H9 (cell line): Measurements from ENCODE around the gene NAA50. TPM values are rescaled to one million over a fixed set of nuclear protein-coding genes. Genes with fewer than 3 reads are reported as not detected.
A peak's percentile ranks its signal among the peaks of the same experiment; 100 is the strongest.

Source experiments
- DNase-seq: peaks from one replicate; pipeline ENCODE4 v3.0.0-alpha.2; 2017
- H2AFZ ChIP-seq: one replicate; pipeline ENCODE4 v1.6.1; 2013; ENCODE audit warnings: mild to moderate bottlenecking, low read length, control low read depth, moderate library complexity
- H2AK5ac ChIP-seq: 2 replicates; pipeline ENCODE4 v1.6.1; 2013; ENCODE audit warnings: low read length, control low read depth, mixed read lengths; ENCODE audit not compliant: insufficient read length
- H2BK120ac ChIP-seq: one replicate; pipeline ENCODE4 v1.6.1; 2013; ENCODE audit warnings: low read depth, mild to moderate bottlenecking, low read length, control low read depth, inconsistent platforms; ENCODE audit not compliant: poor library complexity, severe bottlenecking
- H2BK12ac ChIP-seq: 2 replicates; pipeline ENCODE4 v1.6.1; 2013; ENCODE audit warnings: low read length, control low read depth, mixed read lengths, low read depth; ENCODE audit not compliant: insufficient read length
- H2BK15ac ChIP-seq: 2 replicates; pipeline ENCODE4 v1.6.1; 2013; ENCODE audit warnings: low read depth, low read length, control low read depth
- H2BK20ac ChIP-seq: one replicate; pipeline ENCODE4 v1.6.1; 2013; ENCODE audit warnings: low read depth, mild to moderate bottlenecking, low read length, control low read depth, inconsistent platforms; ENCODE audit not compliant: poor library complexity, severe bottlenecking
- H2BK5ac ChIP-seq: 2 replicates; pipeline ENCODE4 v1.6.1; 2013; ENCODE audit warnings: low read length, control low read depth, mixed read lengths; ENCODE audit not compliant: insufficient read length
- H3K14ac ChIP-seq: 2 replicates; pipeline ENCODE4 v1.6.1; 2013; ENCODE audit warnings: low read length, control low read depth; ENCODE audit not compliant: insufficient read depth
- H3K18ac ChIP-seq: 2 replicates; pipeline ENCODE4 v1.6.1; 2013; ENCODE audit warnings: low read depth, mild to moderate bottlenecking, mixed read lengths, low read length, control low read depth; ENCODE audit not compliant: insufficient read length
- H3K23ac ChIP-seq: 2 replicates; pipeline ENCODE4 v1.6.1; 2013; ENCODE audit warnings: low read length, control low read depth, mixed read lengths, low read depth; ENCODE audit not compliant: insufficient read length
- H3K23me2 ChIP-seq: 2 replicates; pipeline ENCODE4 v1.6.1; 2013; ENCODE audit warnings: low read depth, mild to moderate bottlenecking, mixed read lengths, low read length, control low read depth; ENCODE audit not compliant: insufficient read length, poor library complexity, severe bottlenecking
- H3K27ac ChIP-seq: 2 replicates; pipeline ENCODE4 v1.5.1; 2013; ENCODE audit warnings: low read length, control low read depth, mixed read lengths, low read depth; ENCODE audit not compliant: insufficient read length
- H3K27me3 ChIP-seq: 2 replicates; pipeline ENCODE4 v1.6.1; 2013; ENCODE audit warnings: low read length, control low read depth, inconsistent platforms; ENCODE audit not compliant: insufficient read depth
- H3K4ac ChIP-seq: 2 replicates; pipeline ENCODE4 v1.6.1; 2013; ENCODE audit warnings: low read depth, mild to moderate bottlenecking, control low read depth, inconsistent platforms, low read length, moderate library complexity
- H3K4me1 ChIP-seq: 2 replicates; pipeline ENCODE4 v1.6.1; 2013; ENCODE audit warnings: low read length, control low read depth, inconsistent platforms; ENCODE audit not compliant: insufficient read depth
- H3K4me2 ChIP-seq: 2 replicates; pipeline ENCODE4 v1.6.1; 2013; ENCODE audit warnings: low read length, control low read depth, mixed read lengths; ENCODE audit not compliant: insufficient read length, insufficient read depth
- H3K56ac ChIP-seq: 2 replicates; pipeline ENCODE4 v1.6.1; 2013; ENCODE audit warnings: low read depth, mild to moderate bottlenecking, mixed read lengths, low read length, control low read depth; ENCODE audit not compliant: insufficient read length
- H3K79me1 ChIP-seq: 2 replicates; pipeline ENCODE4 v1.6.1; 2013; ENCODE audit warnings: low read depth, mild to moderate bottlenecking, moderate library complexity, low read length, control low read depth, inconsistent platforms; ENCODE audit not compliant: insufficient read depth, poor library complexity, severe bottlenecking
- H3K79me2 ChIP-seq: 2 replicates; pipeline ENCODE4 v1.6.1; 2013; ENCODE audit warnings: low read length, control low read depth, inconsistent platforms; ENCODE audit not compliant: insufficient read depth
- H3K9ac ChIP-seq: 2 replicates; pipeline ENCODE4 v1.6.1; 2013; ENCODE audit warnings: low read length, control low read depth, mixed read lengths; ENCODE audit not compliant: insufficient read length; ENCODE audit errors: extremely low read depth
- H3K9me3 ChIP-seq: one replicate; pipeline ENCODE4 v1.6.1; 2013; ENCODE audit warnings: low read depth, low read length, inconsistent platforms; ENCODE audit not compliant: control insufficient read depth
- H3T11ph ChIP-seq: one replicate; pipeline ENCODE4 v1.6.1; 2013; ENCODE audit warnings: mild to moderate bottlenecking, low read length, control low read depth, inconsistent platforms
- H4K20me1 ChIP-seq: one replicate; pipeline ENCODE4 v1.6.1; 2013; ENCODE audit not compliant: control insufficient read depth, insufficient read length, insufficient read depth
- H4K5ac ChIP-seq: 2 replicates; pipeline ENCODE4 v1.6.1; 2013; ENCODE audit warnings: low read depth, mild to moderate bottlenecking, mixed read lengths, low read length, control low read depth; ENCODE audit not compliant: insufficient read length
- H4K8ac ChIP-seq: replicated peaks from 2 replicates; pipeline ENCODE4 v1.6.1; 2013; ENCODE audit warnings: low read length, control low read depth, mixed read lengths, low read depth; ENCODE audit not compliant: insufficient read length
- H4K91ac ChIP-seq: 2 replicates; pipeline ENCODE4 v1.6.1; 2013; ENCODE audit warnings: low read depth, mild to moderate bottlenecking, moderate library complexity, mixed read lengths, low read length, control low read depth; ENCODE audit not compliant: insufficient read length
- H3K27ac Mint-ChIP-seq, 3 experiments: 2 replicates in 2 of 3; 3 replicates in 1 of 3; pipeline ENCODE4 v1.8.0; 2020 to 2021; ENCODE audit warnings: mixed read lengths in 3 of 3, mild to moderate bottlenecking in 1 of 3, moderate library complexity in 1 of 3
- H3K27me3 Mint-ChIP-seq: 2 replicates; pipeline ENCODE4 v1.8.0; 2021; ENCODE audit warnings: low read depth, mild to moderate bottlenecking, moderate library complexity, mixed read lengths
- H3K36me3 Mint-ChIP-seq, 3 experiments: 2 replicates in 2 of 3; 3 replicates in 1 of 3; pipeline ENCODE4 v1.8.0; 2020 to 2021; ENCODE audit warnings: low read depth in 3 of 3, mixed read lengths in 3 of 3; ENCODE audit not compliant: insufficient read depth in 1 of 3
- H3K4me1 Mint-ChIP-seq, 2 experiments: 2 replicates each; pipeline ENCODE4 v1.8.0; 2020; ENCODE audit warnings: mixed read lengths in 2 of 2
- H3K4me3 Mint-ChIP-seq, 2 experiments: 2 replicates in 1 of 2; 3 replicates in 1 of 2; pipeline ENCODE4 v1.8.0; 2020 to 2021; ENCODE audit warnings: mild to moderate bottlenecking in 2 of 2, mixed read lengths in 2 of 2, moderate library complexity in 1 of 2
- H3K9me3 Mint-ChIP-seq, 2 experiments: 2 replicates in 1 of 2; 3 replicates in 1 of 2; pipeline ENCODE4 v1.8.0; 2020; ENCODE audit warnings: mild to moderate bottlenecking in 2 of 2, mixed read lengths in 2 of 2, moderate library complexity in 1 of 2
- WGBS: extraction: QIAGEN DNeasy Blood & Tissue Kit; methylation state at CpG from one replicate; pipeline ENCODE4 v1.1.7; 2013; ENCODE audit warnings: missing lambda C conversion rate, low lambda C conversion rate, mixed read lengths; ENCODE audit not compliant: insufficient read length; ENCODE audit errors: extremely low coverage; 5-methylcytosine and 5-hydroxymethylcytosine counted together
- total RNA-seq: library from RNA; stranded (reverse); gene quantifications from 2 replicates; pipeline ENCODE4 v1.2.1, GENCODE V29; 2021
- TF ChIP-seq, protein P1 (sequence below): fragments of 200-600 bp; sonication (generic); conservative IDR thresholded peaks from 3 replicates; pipeline ENCODE4 v1.8.0; 2021; ENCODE audit warnings: antibody characterized with exemption, mild to moderate bottlenecking

The NAA50 gene
- total RNA-seq, 1 experiment from 2014 or later: 216 TPM

DNA sequence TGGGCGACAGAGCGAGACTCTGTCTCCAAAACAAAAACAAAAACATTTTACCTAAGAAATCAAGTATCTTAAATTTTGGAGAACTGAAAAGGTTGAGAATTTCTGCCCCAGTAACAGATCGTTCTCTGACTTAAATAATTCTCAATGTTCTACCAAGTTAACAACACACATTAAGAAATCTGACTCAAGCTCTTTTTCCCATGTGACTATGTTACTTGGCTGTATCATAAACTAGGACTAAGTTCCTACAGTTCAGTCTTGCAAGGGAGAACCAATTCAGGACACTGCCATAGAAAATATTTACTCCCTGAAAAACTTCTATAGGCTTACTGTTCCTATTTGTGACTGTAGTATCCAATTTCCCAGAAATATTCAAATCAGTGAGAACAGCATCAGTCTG lies 28.7 kb downstream of the NAA50 start:
- Histone ChIP-seq H3K9ac (no peak overlapping the region), H4K5ac (no peak overlapping the region), H3K23me2 (no peaks in the 10 kb centered on the region), H3K23ac (no peak overlapping the region), H3K4ac (no peak overlapping the region), H2BK12ac (no peak overlapping the region), H3K4me2 (no peak overlapping the region), H3K79me2 (no peaks in the 10 kb centered on the region), H2BK20ac (no peak overlapping the region), H3T11ph (no peak overlapping the region), H3K9me3 (no peaks in the 10 kb centered on the region), H4K20me1 (no peaks in the 10 kb centered on the region), H3K4me1 (no peaks in the 10 kb centered on the region), H3K18ac (no peak overlapping the region), H3K14ac (no peak overlapping the region), H2BK5ac (no peak overlapping the region), H4K8ac (no peak overlapping the region), H4K91ac (no peak overlapping the region), H3K56ac (no peak overlapping the region), H2AK5ac (no peak overlapping the region), H2AFZ (no peak overlapping the region), H2BK120ac (no peak overlapping the region), H3K27me3 (no peaks in the 10 kb centered on the region), H3K79me1 (no peaks in the 10 kb centered on the region), H3K27ac (no peak overlapping the region), H2BK15ac (no peak overlapping the region)
- Mint-ChIP-seq H3K27me3 (peaks cover 2% of the 10 kb centered on the region; the same call in 1 of the 2 replicates), H3K4me1 (no peaks in the 10 kb centered on the region), H3K9me3 (no peaks in the 10 kb centered on the region), H3K4me3 (no peak overlapping the region), H3K36me3 (peaks cover 16 to 44% (median 41%) of the 10 kb centered on the region in 3 experiments; a peak in 6 of 7 replicates), H3K27ac (0 out of 7 replicates have a peak overlapping the region, but pooled peaks of 2 of the 3 experiments have one; percentile 22 to 70)
- DNase-seq: no peak
- TF ChIP-seq, protein P1, sequence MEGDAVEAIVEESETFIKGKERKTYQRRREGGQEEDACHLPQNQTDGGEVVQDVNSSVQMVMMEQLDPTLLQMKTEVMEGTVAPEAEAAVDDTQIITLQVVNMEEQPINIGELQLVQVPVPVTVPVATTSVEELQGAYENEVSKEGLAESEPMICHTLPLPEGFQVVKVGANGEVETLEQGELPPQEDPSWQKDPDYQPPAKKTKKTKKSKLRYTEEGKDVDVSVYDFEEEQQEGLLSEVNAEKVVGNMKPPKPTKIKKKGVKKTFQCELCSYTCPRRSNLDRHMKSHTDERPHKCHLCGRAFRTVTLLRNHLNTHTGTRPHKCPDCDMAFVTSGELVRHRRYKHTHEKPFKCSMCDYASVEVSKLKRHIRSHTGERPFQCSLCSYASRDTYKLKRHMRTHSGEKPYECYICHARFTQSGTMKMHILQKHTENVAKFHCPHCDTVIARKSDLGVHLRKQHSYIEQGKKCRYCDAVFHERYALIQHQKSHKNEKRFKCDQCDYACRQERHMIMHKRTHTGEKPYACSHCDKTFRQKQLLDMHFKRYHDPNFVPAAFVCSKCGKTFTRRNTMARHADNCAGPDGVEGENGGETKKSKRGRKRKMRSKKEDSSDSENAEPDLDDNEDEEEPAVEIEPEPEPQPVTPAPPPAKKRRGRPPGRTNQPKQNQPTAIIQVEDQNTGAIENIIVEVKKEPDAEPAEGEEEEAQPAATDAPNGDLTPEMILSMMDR: no peak
- no CpG with 5 or more reads among the region's 3 CpGs for WGBS
